HEK293 (cell line): ENCODE results near the gene SUSD3.

Experiments
- ATF2 ChIP-seq: fragments of 450-650 bp; formaldehyde crosslinking; IDR thresholded peaks from 2 replicates; pipeline ENCODE4 v1.5.1; 2016; ENCODE audit warnings: missing biosample characterization, missing genetic modification characterization, low read depth
- GLIS2 ChIP-seq: fragments of 450-650 bp; formaldehyde crosslinking; IDR thresholded peaks from 2 replicates; pipeline ENCODE4 v1.5.1; 2016; ENCODE audit warnings: missing biosample characterization, missing genetic modification characterization
- KLF17 ChIP-seq: fragments of 450-650 bp; formaldehyde crosslinking; IDR thresholded peaks from 2 replicates; pipeline ENCODE4 v1.5.1; 2016; ENCODE audit warnings: missing biosample characterization, missing genetic modification characterization
- KLF9 ChIP-seq: fragments of 450-650 bp; formaldehyde crosslinking; IDR thresholded peaks from 2 replicates; pipeline ENCODE4 v1.5.1; 2016; ENCODE audit warnings: missing biosample characterization, missing genetic modification characterization, low read depth
- PATZ1 ChIP-seq: fragments of 450-650 bp; formaldehyde crosslinking; IDR thresholded peaks from 2 replicates; pipeline ENCODE4 v1.5.1; 2016; ENCODE audit warnings: missing biosample characterization, missing genetic modification characterization
- PRDM10 ChIP-seq: fragments of 450-650 bp; formaldehyde crosslinking; IDR thresholded peaks from 2 replicates; pipeline ENCODE4 v1.5.1; 2016; ENCODE audit warnings: missing biosample characterization, missing genetic modification characterization
- ZBTB21 ChIP-seq: fragments of 450-650 bp; formaldehyde crosslinking; IDR thresholded peaks from 2 replicates; pipeline ENCODE4 v1.5.1; 2017; ENCODE audit warnings: missing biosample characterization, missing genetic modification characterization
- ZBTB8A ChIP-seq: fragments of 450-650 bp; formaldehyde crosslinking; IDR thresholded peaks from 2 replicates; pipeline ENCODE4 v1.5.1; 2016; ENCODE audit warnings: missing biosample characterization, missing genetic modification characterization
- ZNF114 ChIP-seq: fragments of 450-650 bp; formaldehyde crosslinking; IDR thresholded peaks from 2 replicates; pipeline ENCODE4 v1.5.0; 2017; ENCODE audit warnings: missing biosample characterization, missing genetic modification characterization
- ZNF146 ChIP-seq: fragments of 450-650 bp; formaldehyde crosslinking; IDR thresholded peaks from 2 replicates; pipeline ENCODE4 v1.5.1; 2016; ENCODE audit warnings: missing biosample characterization, missing genetic modification characterization
- ZNF16 ChIP-seq: fragments of 450-650 bp; formaldehyde crosslinking; IDR thresholded peaks from 2 replicates; pipeline ENCODE4 v1.5.1; 2016; ENCODE audit warnings: low read depth, missing biosample characterization, missing genetic modification characterization
- ZNF211 ChIP-seq: fragments of 450-650 bp; formaldehyde crosslinking; IDR thresholded peaks from 2 replicates; pipeline ENCODE4 v1.5.1; 2016; ENCODE audit warnings: low read depth, missing biosample characterization, missing genetic modification characterization
- ZNF391 ChIP-seq: fragments of 450-650 bp; formaldehyde crosslinking; IDR thresholded peaks from 2 replicates; pipeline ENCODE4 v1.5.1; 2016; ENCODE audit warnings: low read depth, missing biosample characterization, missing genetic modification characterization, borderline replicate concordance
- ZNF423 ChIP-seq: fragments of 450-650 bp; formaldehyde crosslinking; IDR thresholded peaks from 2 replicates; pipeline ENCODE4 v1.5.1; 2016; ENCODE audit warnings: missing biosample characterization, missing genetic modification characterization
- ZNF473 ChIP-seq: fragments of 450-650 bp; formaldehyde crosslinking; IDR thresholded peaks from 2 replicates; pipeline ENCODE4 v1.5.1; 2017; ENCODE audit warnings: missing biosample characterization, missing genetic modification characterization
- ZNF48 ChIP-seq: fragments of 450-650 bp; formaldehyde crosslinking; IDR thresholded peaks from 2 replicates; pipeline ENCODE4 v1.5.1; 2016; ENCODE audit warnings: missing biosample characterization, missing genetic modification characterization
- ZNF623 ChIP-seq: fragments of 450-650 bp; formaldehyde crosslinking; IDR thresholded peaks from 2 replicates; pipeline ENCODE4 v1.5.1; 2016; ENCODE audit warnings: missing biosample characterization, missing genetic modification characterization
- ZNF658 ChIP-seq: fragments of 450-650 bp; formaldehyde crosslinking; IDR thresholded peaks from 2 replicates; pipeline ENCODE4; 2016; ENCODE audit warnings: missing biosample characterization, missing genetic modification characterization
- ZNF76 ChIP-seq: fragments of 450-650 bp; formaldehyde crosslinking; IDR thresholded peaks from 2 replicates; pipeline ENCODE4; 2016; ENCODE audit warnings: low read depth, missing biosample characterization, missing genetic modification characterization, borderline replicate concordance
- TF ChIP-seq, protein P1 (sequence below): fragments of 450-650 bp; formaldehyde crosslinking; IDR thresholded peaks from 2 replicates; pipeline ENCODE4 v1.5.1; 2016; ENCODE audit warnings: missing biosample characterization, missing genetic modification characterization
- TF ChIP-seq, protein P2 (sequence below): fragments of 450-650 bp; formaldehyde crosslinking; IDR thresholded peaks from 2 replicates; pipeline ENCODE4 v1.5.1; 2016; ENCODE audit warnings: missing biosample characterization, missing genetic modification characterization
- TF ChIP-seq, protein P3 (sequence below): fragments of 450-650 bp; formaldehyde crosslinking; IDR thresholded peaks from 2 replicates; pipeline ENCODE4 v1.5.1; 2016; ENCODE audit warnings: missing biosample characterization, missing genetic modification characterization
- TF ChIP-seq, protein P4 (sequence below): fragments of 450-650 bp; IDR thresholded peaks from 2 replicates; pipeline ENCODE4 v1.5.1; 2018; ENCODE audit warnings: missing biosample characterization, mild to moderate bottlenecking, missing genetic modification characterization

The SUSD3 gene

DNA sequence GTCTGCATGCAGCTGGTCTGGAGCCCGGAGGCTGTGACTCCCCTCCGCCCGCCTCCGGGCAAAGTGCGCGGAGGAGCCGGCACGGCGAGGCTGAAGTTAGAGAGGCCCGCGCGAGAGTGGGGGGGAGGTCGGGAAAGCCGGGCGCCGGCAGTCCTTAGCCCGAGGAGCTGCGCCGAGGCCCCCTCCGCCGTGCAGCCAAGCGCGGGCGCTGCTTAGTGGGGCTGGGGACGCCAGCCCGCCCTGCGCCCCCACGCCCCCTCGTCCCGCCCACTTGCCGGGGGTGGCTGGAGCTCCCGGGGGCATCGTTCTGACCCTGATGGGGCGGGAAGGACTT lies 75.1 kb downstream of the SUSD3 start (continued):
- TF ChIP-seq PRDM10 (peak; percentile 15; the same call in 1 of the 2 replicates), ZNF423 (tag by site-specific recombination) (no peak), ZBTB8A (tag by site-specific recombination) (peak; percentile 93), KLF9 (peak; percentile 91), KLF17 (no peak), ZNF473 (tag by site-specific recombination) (no peak), ZNF391 (tag by site-specific recombination) (no peak), ZNF16 (tag by site-specific recombination) (no peak), PATZ1 (tag by site-specific recombination) (no peak; the same call in 1 of the 2 replicates), ZNF211 (tag by site-specific recombination) (no peak), ZNF146 (tag by site-specific recombination) (no peak), ZNF114 (tag by site-specific recombination) (no peak), ZNF623 (no peak), ZNF658 (tag by site-specific recombination) (no peak), GLIS2 (tag by site-specific recombination) (peak; percentile 41), ZBTB21 (no peak), ZNF48 (tag by site-specific recombination) (no peak), ZNF76 (tag by site-specific recombination) (no peak; the same call in 1 of the 2 replicates), ATF2 (tag by site-specific recombination) (peak; percentile 85)
- TF ChIP-seq, protein P1, sequence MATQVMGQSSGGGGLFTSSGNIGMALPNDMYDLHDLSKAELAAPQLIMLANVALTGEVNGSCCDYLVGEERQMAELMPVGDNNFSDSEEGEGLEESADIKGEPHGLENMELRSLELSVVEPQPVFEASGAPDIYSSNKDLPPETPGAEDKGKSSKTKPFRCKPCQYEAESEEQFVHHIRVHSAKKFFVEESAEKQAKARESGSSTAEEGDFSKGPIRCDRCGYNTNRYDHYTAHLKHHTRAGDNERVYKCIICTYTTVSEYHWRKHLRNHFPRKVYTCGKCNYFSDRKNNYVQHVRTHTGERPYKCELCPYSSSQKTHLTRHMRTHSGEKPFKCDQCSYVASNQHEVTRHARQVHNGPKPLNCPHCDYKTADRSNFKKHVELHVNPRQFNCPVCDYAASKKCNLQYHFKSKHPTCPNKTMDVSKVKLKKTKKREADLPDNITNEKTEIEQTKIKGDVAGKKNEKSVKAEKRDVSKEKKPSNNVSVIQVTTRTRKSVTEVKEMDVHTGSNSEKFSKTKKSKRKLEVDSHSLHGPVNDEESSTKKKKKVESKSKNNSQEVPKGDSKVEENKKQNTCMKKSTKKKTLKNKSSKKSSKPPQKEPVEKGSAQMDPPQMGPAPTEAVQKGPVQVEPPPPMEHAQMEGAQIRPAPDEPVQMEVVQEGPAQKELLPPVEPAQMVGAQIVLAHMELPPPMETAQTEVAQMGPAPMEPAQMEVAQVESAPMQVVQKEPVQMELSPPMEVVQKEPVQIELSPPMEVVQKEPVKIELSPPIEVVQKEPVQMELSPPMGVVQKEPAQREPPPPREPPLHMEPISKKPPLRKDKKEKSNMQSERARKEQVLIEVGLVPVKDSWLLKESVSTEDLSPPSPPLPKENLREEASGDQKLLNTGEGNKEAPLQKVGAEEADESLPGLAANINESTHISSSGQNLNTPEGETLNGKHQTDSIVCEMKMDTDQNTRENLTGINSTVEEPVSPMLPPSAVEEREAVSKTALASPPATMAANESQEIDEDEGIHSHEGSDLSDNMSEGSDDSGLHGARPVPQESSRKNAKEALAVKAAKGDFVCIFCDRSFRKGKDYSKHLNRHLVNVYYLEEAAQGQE (tag by site-specific recombination) = no peak
- TF ChIP-seq, protein P2, sequence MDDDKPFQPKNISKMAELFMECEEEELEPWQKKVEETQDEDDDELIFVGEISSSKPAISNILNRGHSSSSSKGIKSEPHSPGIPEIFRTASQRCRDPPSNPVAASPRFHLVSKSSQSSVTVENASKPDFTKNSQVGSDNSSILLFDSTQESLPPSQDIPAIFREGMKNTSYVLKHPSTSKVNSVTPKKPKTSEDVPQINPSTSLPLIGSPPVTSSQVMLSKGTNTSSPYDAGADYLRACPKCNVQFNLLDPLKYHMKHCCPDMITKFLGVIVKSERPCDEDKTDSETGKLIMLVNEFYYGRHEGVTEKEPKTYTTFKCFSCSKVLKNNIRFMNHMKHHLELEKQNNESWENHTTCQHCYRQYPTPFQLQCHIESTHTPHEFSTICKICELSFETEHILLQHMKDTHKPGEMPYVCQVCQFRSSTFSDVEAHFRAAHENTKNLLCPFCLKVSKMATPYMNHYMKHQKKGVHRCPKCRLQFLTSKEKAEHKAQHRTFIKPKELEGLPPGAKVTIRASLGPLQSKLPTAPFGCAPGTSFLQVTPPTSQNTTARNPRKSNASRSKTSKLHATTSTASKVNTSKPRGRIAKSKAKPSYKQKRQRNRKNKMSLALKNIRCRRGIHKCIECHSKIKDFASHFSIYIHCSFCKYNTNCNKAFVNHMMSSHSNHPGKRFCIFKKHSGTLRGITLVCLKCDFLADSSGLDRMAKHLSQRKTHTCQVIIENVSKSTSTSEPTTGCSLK (tag by site-specific recombination) = no peak
- TF ChIP-seq, protein P3, sequence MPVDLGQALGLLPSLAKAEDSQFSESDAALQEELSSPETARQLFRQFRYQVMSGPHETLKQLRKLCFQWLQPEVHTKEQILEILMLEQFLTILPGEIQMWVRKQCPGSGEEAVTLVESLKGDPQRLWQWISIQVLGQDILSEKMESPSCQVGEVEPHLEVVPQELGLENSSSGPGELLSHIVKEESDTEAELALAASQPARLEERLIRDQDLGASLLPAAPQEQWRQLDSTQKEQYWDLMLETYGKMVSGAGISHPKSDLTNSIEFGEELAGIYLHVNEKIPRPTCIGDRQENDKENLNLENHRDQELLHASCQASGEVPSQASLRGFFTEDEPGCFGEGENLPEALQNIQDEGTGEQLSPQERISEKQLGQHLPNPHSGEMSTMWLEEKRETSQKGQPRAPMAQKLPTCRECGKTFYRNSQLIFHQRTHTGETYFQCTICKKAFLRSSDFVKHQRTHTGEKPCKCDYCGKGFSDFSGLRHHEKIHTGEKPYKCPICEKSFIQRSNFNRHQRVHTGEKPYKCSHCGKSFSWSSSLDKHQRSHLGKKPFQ (tag by site-specific recombination) = no peak
- TF ChIP-seq, protein P4, sequence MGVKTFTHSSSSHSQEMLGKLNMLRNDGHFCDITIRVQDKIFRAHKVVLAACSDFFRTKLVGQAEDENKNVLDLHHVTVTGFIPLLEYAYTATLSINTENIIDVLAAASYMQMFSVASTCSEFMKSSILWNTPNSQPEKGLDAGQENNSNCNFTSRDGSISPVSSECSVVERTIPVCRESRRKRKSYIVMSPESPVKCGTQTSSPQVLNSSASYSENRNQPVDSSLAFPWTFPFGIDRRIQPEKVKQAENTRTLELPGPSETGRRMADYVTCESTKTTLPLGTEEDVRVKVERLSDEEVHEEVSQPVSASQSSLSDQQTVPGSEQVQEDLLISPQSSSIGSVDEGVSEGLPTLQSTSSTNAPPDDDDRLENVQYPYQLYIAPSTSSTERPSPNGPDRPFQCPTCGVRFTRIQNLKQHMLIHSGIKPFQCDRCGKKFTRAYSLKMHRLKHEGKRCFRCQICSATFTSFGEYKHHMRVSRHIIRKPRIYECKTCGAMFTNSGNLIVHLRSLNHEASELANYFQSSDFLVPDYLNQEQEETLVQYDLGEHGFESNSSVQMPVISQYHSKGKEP (tag by site-specific recombination) = no peak
